Peyer's patch (tissue), 4 donors: Measurements from ENCODE around the gene NEMP2.

Experiments
- CTCF ChIP-seq, 6 experiments: fragments of 450-650 bp in 4 of 6; fragments of 200-600 bp in 2 of 6; sonication (generic) in 1 of 6; IDR thresholded peaks; one replicate each; pipeline ENCODE4 v1.5.1; 2017 to 2019; ENCODE audit warnings: antibody characterized with exemption in 6 of 6, mild to moderate bottlenecking in 3 of 6, moderate library complexity in 1 of 6
- POLR2A ChIP-seq, 2 donors: fragments of 450-650 bp; IDR thresholded peaks; one replicate each; pipeline ENCODE4 v1.5.1; 2017; ENCODE audit warnings: antibody characterized with exemption in 2 of 2, mild to moderate bottlenecking in 2 of 2, moderate library complexity in 2 of 2

- TF ChIP-seq CTCF (IDR thresholded peaks at IDR 0.05) = no peak
- TF ChIP-seq POLR2A (IDR thresholded peaks at IDR 0.05) = peak in 1 of 2 donors; percentile 8
Measured at GRCh38 chr2:190578158-190579057, 43.9 kb upstream of the NEMP2 start.
